HEK293T (cell line): ENCODE data around the gene LRG1.
"Not testable (repeated sequence)": the region's sequence is repeated elsewhere in the genome, so short reads cannot be mapped to it uniquely, and the experiment has no call there.

Experiments used
- CTCF ChIA-PET: fragments of 350-600 bp; formaldehyde crosslinking; extraction: SDS; loops from one replicate; lab custom pipeline; 2021; ENCODE audit warnings: antibody characterized with exemption, inconsistent platforms; lab: Yijun Ruan, JAX
- POLR2A ChIA-PET: fragments of 350-600 bp; formaldehyde crosslinking; extraction: SDS; loops from one replicate; lab custom pipeline; 2020; ENCODE audit warnings: antibody characterized with exemption, inconsistent platforms; lab: Yijun Ruan, JAX
- DNase-seq: peaks from one replicate; pipeline ENCODE4 v3.0.0; 2012; ENCODE audit warnings: mixed read lengths; ENCODE audit errors: extremely low spot score
- ARNT ChIP-seq: fragments of 450-650 bp; IDR thresholded peaks from 2 replicates; pipeline ENCODE4 v1.6.1; 2017; ENCODE audit warnings: mild to moderate bottlenecking
- BHLHE40 ChIP-seq: fragments of 450-650 bp; IDR thresholded peaks from 2 replicates; pipeline ENCODE4 v1.6.1; 2016; ENCODE audit warnings: mild to moderate bottlenecking, moderate library complexity, borderline replicate concordance
- CTBP1 ChIP-seq: fragments of 450-650 bp; IDR thresholded peaks from 2 replicates; pipeline ENCODE4 v1.6.1; 2016; ENCODE audit warnings: borderline replicate concordance
- ELF4 ChIP-seq: fragments of 450-650 bp; IDR thresholded peaks from 2 replicates; pipeline ENCODE4 v1.6.1; 2017; ENCODE audit warnings: antibody characterized with exemption
- FOXA1 ChIP-seq: fragments of 450-650 bp; IDR thresholded peaks from 2 replicates; pipeline ENCODE4 v1.6.1; 2016; ENCODE audit warnings: mild to moderate bottlenecking
- FOXK2 ChIP-seq: fragments of 450-650 bp; IDR thresholded peaks from 2 replicates; pipeline ENCODE4 v1.6.1; 2016; ENCODE audit warnings: mild to moderate bottlenecking
- FOXM1 ChIP-seq: fragments of 450-650 bp; IDR thresholded peaks from 2 replicates; pipeline ENCODE4 v1.6.1; 2017; ENCODE audit warnings: mild to moderate bottlenecking, borderline replicate concordance
- HDGF ChIP-seq: fragments of 450-650 bp; IDR thresholded peaks from 2 replicates; pipeline ENCODE4 v1.6.1; 2017; ENCODE audit warnings: antibody characterized with exemption, borderline replicate concordance
- L3MBTL2 ChIP-seq: fragments of 450-650 bp; conservative IDR thresholded peaks from 2 replicates; pipeline ENCODE4 v1.6.1; 2016; ENCODE audit warnings: mild to moderate bottlenecking
- LEF1 ChIP-seq: fragments of 450-650 bp; IDR thresholded peaks from 2 replicates; pipeline ENCODE4 v1.6.1; 2017; ENCODE audit warnings: mild to moderate bottlenecking, borderline replicate concordance
- NFRKB ChIP-seq: fragments of 450-650 bp; IDR thresholded peaks from 2 replicates; pipeline ENCODE4 v1.6.1; 2016; ENCODE audit warnings: mild to moderate bottlenecking, moderate library complexity
- PKNOX1 ChIP-seq: fragments of 450-650 bp; IDR thresholded peaks from 2 replicates; pipeline ENCODE4 v1.6.1; 2016
- SP1 ChIP-seq: fragments of 450-650 bp; IDR thresholded peaks from 2 replicates; pipeline ENCODE4 v1.6.1; 2017
- SUZ12 ChIP-seq: fragments of 450-650 bp; IDR thresholded peaks from 2 replicates; pipeline ENCODE4 v1.6.1; 2016; ENCODE audit warnings: mild to moderate bottlenecking
- TARDBP ChIP-seq: fragments of 450-650 bp; IDR thresholded peaks from 2 replicates; pipeline ENCODE4 v1.6.1; 2016
- ZNF384 ChIP-seq: fragments of 450-650 bp; IDR thresholded peaks from 2 replicates; pipeline ENCODE4 v1.6.1; 2016

The LRG1 gene

GRCh38 chr19:4543842-4544647 is 4.2 kb upstream of the LRG1 start:
- CTCF ChIA-PET: no interaction called here
- no peak for TF ChIP-seq FOXA1
- TF ChIP-seq LEF1: no peak
- no peak for TF ChIP-seq ELF4
- POLR2A ChIA-PET: no interaction called here
- no peak for DNase-seq

GRCh38 chr19:4542896-4543841 is 3.3 kb upstream of the LRG1 start:
- CTCF ChIA-PET: no interaction called here
- TF ChIP-seq FOXM1 (no peak), CTBP1 (no peak), FOXK2 (no peak), PKNOX1 (no peak), FOXA1 (no peak), TARDBP (no peak), SUZ12 (no peak), SP1 (no peak), HDGF (no peak), NFRKB (no peak)
- DNase-seq: no peak
- POLR2A ChIA-PET: interaction anchor here (1.4 kb wide), 1 partner anchor 12 kb away, joined by 4 read pairs; no protein-coding TSS in a partner anchor

GRCh38 chr19:4541806-4542145 is 1.9 kb upstream of the LRG1 start:
- DNase-seq: not testable (repeated sequence)
- CTCF ChIA-PET: interaction anchor here (0.6 to 1.0 kb wide), 2 partner anchors 25 to 1036 kb away, joined by 3 to 4 read pairs; no protein-coding TSS in a partner anchor
- POLR2A ChIA-PET: interaction anchor here (1.4 kb wide), 1 partner anchor 14 kb away, joined by 4 read pairs; no protein-coding TSS in a partner anchor

GRCh38 chr19:4541114-4541805 is 1.4 kb upstream of the LRG1 start:
- no peak for DNase-seq
- TF ChIP-seq LEF1 (no peak), NFRKB (no peak), L3MBTL2 (no peak), FOXM1 (no peak), CTBP1 (no peak), BHLHE40 (no peak), SP1 (no peak), SUZ12 (no peak), ZNF384 (no peak), ARNT (no peak)
- ChIA-PET POLR2A (interaction anchor here (1.4 kb wide), 1 partner anchor 14 kb away, joined by 4 read pairs; no protein-coding TSS in a partner anchor), CTCF (interaction anchor here (0.6 to 1.0 kb wide), 2 partner anchors 25 to 26 kb away, joined by 3 read pairs; no protein-coding TSS in a partner anchor)

GRCh38 chr19:4539169-4539692 is 605 bp downstream of the LRG1 start:
- POLR2A ChIA-PET: interaction anchor here (0.8 to 1.1 kb wide), 3 partner anchors 8 to 68 kb away, joined by 3 read pairs; no protein-coding TSS in a partner anchor

More at GRCh38 chr19:4539169-4539692, 605 bp downstream of the LRG1 start:
- TF ChIP-seq ARNT (no peak), TARDBP (no peak), SP1 (no peak), LEF1 (no peak), ZNF384 (no peak), CTBP1 (no peak), FOXM1 (no peak), PKNOX1 (no peak), SUZ12 (no peak), FOXK2 (no peak), FOXA1 (no peak), BHLHE40 (no peak), L3MBTL2 (no peak)
- no peak for DNase-seq
- CTCF ChIA-PET: interaction anchor here (0.8 kb wide), 2 partner anchors 12 to 14 kb away, joined by 5 read pairs; no protein-coding TSS in a partner anchor
